Anterior cingulate cortex (tissue), 58 donors: ENCODE measurements around the gene CSH2.

ENCODE experiments used
- DNase-seq, 58 donors: peaks; one replicate each; lab custom pipeline; 2025; lab: John Stamatoyannopoulos, UW

Gene CSH2

GRCh38 chr17:63837962-63838600 lies 35.4 kb downstream of the CSH2 start:
- DNase-seq, result peak in 2 of 58 donors; percentile 12 to 38

GRCh38 chr17:63837480-63837879 lies 36.0 kb downstream of the CSH2 start:
- no peak for DNase-seq

- no peak for DNase-seq
Observed at GRCh38 chr17:63836811-63837210, 36.7 kb downstream of the CSH2 start.

GRCh38 chr17:63835167-63835720 lies 38.2 kb downstream of the CSH2 start:
- no peak for DNase-seq

GRCh38 chr17:63834431-63835166 lies 38.9 kb downstream of the CSH2 start:
- DNase-seq, result peak in 45 of 58 donors; percentile 15 to 82 (median 46)

GRCh38 chr17:63833741-63834373 lies 39.6 kb downstream of the CSH2 start:
- no peak for DNase-seq

- no peak for DNase-seq
Observed at GRCh38 chr17:63833026-63833740, 40.3 kb downstream of the CSH2 start.

GRCh38 chr17:63832455-63832854 lies 41.0 kb downstream of the CSH2 start:
- no peak for DNase-seq

- no peak for DNase-seq
Observed at GRCh38 chr17:63832014-63832413, 41.5 kb downstream of the CSH2 start.

- DNase-seq, result no peak
Observed at GRCh38 chr17:63831505-63831904, 42.0 kb downstream of the CSH2 start.

GRCh38 chr17:63830904-63831491 lies 42.5 kb downstream of the CSH2 start:
- DNase-seq, result no peak

- no peak for DNase-seq
Observed at GRCh38 chr17:63830278-63830677, 43.2 kb downstream of the CSH2 start.

GRCh38 chr17:63828936-63829335 lies 44.5 kb downstream of the CSH2 start:
- no peak for DNase-seq

GRCh38 chr17:63827801-63828221 lies 45.7 kb downstream of the CSH2 start:
- DNase-seq, result no peak

- DNase-seq, result peak; percentile 79 to 99 (median 95)
Observed at GRCh38 chr17:63827002-63827800, 46.3 kb downstream of the CSH2 start, which contains the start of the genes FTSJ3 and PSMC5. Gene FTSJ3 (minus strand): TSS chr17:63827663. CDS start chr17:63826902, 761 bp downstream. Gene PSMC5 (plus strand): TSS chr17:63827431. CDS start chr17:63827491, 60 bp downstream.

GRCh38 chr17:63826468-63827001 lies 46.9 kb downstream of the CSH2 start:
- DNase-seq, result peak in 1 of 58 donors; percentile 29

- no peak for DNase-seq
Observed at GRCh38 chr17:63824362-63824761, 49.1 kb downstream of the CSH2 start.

GRCh38 chr17:63823659-63824331 lies 49.7 kb downstream of the CSH2 start:
- DNase-seq, result peak in 1 of 58 donors; percentile 18
